Bronchial epithelial cell (primary cell): Measurements from ENCODE around the gene ZNF497. TPM values are rescaled to one million over a fixed set of nuclear protein-coding genes. Genes with fewer than 3 reads are reported as not detected.

Experiments used
- DNase-seq: peaks from one replicate; pipeline ENCODE4 v3.0.0-alpha.2; 2010; ENCODE audit warnings: low read depth
- FAIRE-seq: peaks from 2 replicates; lab custom pipeline; 2011; peaks lifted over from hg19 to GRCh38; lab: Jason Lieb, UNC
- H3K27me3 ChIP-seq: 2 replicates; pipeline ENCODE4 v1.5.1; 2011; ENCODE audit warnings: low read length; ENCODE audit not compliant: control insufficient read depth, insufficient read depth
- H3K36me3 ChIP-seq: 2 replicates; pipeline ENCODE4 v1.5.1; 2011; ENCODE audit warnings: low read length; ENCODE audit not compliant: control insufficient read depth, insufficient read depth
- H3K4me3 ChIP-seq: 2 replicates; pipeline ENCODE4 v1.5.1; 2011; ENCODE audit warnings: mild to moderate bottlenecking, low read depth, low read length, control low read depth
- total RNA-seq: library from RNA; depleted of rRNA; stranded (reverse); fragments of >200 nt; gene quantifications from 2 replicates; pipeline ENCODE4 v1.2.1, GENCODE V29; 2014
- TF ChIP-seq, protein P1 (sequence below): IDR thresholded peaks from 2 replicates; pipeline ENCODE4 v1.5.1; 2011; ENCODE audit warnings: mild to moderate bottlenecking, moderate library complexity, low read length, control low read depth, inconsistent platforms; ENCODE audit not compliant: insufficient read depth, severe bottlenecking

The ZNF497 gene
- total RNA-seq, 1 donor from 2014 or later: 0.53 TPM

DNA sequence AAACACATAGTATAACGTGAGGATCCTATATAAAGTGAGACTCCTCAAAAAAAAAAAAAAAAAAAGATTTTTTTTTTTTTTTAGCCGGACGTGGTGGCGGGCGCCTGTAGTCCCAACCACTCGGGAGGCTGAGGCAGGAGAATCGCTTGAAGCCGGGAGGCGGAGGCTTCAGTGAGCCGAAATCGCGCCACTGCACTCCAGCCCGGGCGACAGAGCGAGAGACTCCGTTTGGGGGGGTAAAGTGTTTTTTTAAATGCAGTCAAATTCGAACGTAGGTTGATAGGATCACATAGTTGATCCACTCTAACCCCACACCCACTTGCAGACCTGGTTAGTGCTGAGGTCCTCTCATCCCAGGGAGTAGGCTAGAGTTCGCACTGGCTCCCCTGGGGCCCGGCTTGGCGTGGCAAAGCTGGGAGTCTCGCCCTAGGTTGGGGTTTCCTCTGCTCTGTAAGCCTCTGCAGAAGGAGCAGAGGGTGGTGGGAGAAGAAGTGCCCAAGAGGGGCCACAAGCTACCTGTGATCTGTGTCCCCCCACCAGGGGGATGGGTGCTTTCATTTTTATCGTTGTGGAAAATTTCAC is 39.4 kb upstream of the ZNF497 start:
- TF ChIP-seq, protein P1, sequence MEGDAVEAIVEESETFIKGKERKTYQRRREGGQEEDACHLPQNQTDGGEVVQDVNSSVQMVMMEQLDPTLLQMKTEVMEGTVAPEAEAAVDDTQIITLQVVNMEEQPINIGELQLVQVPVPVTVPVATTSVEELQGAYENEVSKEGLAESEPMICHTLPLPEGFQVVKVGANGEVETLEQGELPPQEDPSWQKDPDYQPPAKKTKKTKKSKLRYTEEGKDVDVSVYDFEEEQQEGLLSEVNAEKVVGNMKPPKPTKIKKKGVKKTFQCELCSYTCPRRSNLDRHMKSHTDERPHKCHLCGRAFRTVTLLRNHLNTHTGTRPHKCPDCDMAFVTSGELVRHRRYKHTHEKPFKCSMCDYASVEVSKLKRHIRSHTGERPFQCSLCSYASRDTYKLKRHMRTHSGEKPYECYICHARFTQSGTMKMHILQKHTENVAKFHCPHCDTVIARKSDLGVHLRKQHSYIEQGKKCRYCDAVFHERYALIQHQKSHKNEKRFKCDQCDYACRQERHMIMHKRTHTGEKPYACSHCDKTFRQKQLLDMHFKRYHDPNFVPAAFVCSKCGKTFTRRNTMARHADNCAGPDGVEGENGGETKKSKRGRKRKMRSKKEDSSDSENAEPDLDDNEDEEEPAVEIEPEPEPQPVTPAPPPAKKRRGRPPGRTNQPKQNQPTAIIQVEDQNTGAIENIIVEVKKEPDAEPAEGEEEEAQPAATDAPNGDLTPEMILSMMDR: no peak
- no peaks in the 10 kb centered on the region for H3K36me3 ChIP-seq
- FAIRE-seq (no peak), DNase-seq (no peak)
- H3K27me3 ChIP-seq: no peaks in the 10 kb centered on the region
- H3K4me3 ChIP-seq: peak overlapping the region; percentile 68

DNA sequence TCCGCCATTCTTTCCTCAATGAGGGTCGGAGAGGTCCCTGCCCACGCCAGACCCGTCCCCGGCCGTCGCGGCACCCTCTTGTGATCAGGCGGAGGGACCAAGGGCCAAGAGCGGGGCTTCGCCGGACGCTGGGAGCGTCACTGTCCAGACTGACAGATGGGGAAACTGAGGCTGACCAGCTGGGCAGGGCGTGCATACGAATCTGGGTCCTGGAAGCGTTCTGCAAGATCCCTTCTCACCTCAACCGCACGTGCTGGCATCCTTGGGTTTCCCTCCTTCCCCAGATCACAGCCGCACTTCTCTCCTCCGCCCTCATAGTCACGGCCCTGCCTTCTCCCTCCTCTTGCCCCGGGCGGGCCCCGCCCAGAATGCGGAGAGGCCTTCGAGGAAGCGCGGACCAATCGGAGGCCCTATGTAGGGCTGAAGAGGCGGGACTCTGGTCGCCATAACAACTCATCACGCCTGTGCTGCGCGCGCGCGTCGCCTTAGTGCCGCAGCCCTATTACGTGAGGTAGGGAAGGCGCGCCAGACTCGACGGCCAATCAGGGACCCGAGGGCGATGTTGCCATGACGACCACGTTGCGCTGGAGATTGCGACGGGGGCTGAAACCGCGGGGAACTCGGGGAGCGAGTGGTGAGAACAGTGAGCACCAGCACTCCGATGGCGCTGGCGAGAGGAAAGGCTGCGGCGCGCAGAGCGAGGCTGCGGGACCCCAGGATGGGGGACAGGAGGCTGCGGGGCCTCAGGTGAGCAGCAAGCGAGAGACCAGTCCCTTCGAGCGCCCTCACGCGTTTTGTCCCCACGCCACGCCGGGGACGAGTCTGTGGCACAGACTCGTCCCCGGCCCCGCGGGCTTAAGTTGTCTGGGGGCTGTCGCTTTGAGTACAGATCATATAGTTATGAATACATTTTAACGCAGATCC is 38.6 kb upstream of the ZNF497 start:
- DNase-seq (peak; percentile 98), FAIRE-seq (no peak)
- Histone ChIP-seq H3K27me3 (no peaks in the 10 kb centered on the region), H3K36me3 (no peaks in the 10 kb centered on the region), H3K4me3 (peak overlapping the region; percentile 68)
- TF ChIP-seq, protein P1: peak; percentile 16

DNA sequence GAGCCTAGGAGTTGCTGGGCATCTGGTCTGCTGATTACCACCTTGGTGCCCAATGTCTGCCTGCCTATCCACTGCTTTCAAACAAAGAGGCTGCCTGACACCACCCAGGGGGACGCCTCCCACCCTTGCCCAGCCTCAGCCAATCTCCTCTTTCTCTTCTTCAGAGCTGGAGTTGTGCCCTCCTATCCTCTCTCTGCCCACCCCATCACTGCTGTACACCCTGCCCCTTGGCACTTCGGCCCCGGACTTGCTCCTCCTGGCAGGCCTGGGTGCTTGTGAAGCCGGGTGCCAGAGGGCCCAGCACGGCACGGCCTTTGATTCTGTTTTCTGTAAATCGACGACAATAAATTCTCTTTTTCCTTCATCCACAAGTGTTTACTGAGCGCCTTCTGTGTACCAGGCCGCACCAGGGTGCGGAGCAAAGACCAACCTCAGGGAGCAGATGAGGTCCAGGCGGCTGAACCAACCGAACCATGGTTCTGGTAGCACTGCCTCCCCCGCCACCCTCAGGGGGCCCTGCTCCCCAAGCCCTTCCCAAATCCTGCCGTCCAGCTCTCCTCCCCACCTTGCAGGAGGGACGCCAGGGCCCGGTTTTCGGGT is 37.9 kb upstream of the ZNF497 start:
- FAIRE-seq (no peak), DNase-seq (no peak)
- TF ChIP-seq, protein P1: no peak
- Histone ChIP-seq H3K27me3 (no peaks in the 10 kb centered on the region), H3K36me3 (no peaks in the 10 kb centered on the region), H3K4me3 (no peak overlapping the region)

DNA sequence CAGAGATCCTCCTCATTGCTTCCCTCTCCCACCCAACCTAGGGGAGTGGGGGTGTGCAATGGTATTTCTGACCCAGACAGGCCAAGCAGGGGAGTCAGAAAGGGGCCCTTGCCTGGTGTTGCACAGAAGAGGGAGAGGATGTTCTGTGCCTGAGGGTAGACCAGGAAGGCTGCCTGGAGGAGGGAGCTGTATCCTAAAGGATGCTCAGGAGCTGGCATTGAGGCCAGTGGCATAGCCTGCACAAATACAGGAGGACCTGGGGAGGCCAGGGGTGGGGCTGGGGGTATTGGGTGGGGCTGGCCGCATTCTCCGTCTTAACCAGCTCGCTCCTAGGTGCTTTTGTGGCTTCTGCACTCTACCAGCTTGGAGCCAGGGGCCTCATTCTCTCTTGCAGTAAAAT is 37.4 kb upstream of the ZNF497 start:
- DNase-seq: no peak
- no peak overlapping the region for H3K4me3 ChIP-seq
- no peak for FAIRE-seq
- no peaks in the 10 kb centered on the region for H3K27me3 ChIP-seq
- TF ChIP-seq, protein P1: no peak
- H3K36me3 ChIP-seq: no peaks in the 10 kb centered on the region

DNA sequence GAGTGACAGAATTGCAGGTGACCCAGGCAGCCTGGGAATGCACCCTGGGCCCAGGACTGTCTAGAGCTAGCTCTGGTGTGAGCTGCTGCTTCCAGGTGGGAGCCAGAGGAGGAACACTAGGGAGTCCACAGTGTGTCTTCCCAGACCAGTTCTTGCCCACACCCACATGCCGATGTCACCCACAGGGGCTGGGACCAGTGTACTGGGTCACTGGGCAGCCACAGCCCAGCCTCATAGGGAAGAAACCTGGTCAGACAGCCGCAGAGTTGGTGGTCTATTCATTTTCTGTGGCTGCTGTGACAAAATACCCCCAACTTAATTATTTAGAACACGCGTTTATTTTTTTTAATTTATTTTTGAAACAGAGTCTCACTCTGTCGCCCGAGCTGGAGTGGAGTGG is 36.0 kb upstream of the ZNF497 start:
- TF ChIP-seq, protein P1: no peak
- no peak for FAIRE-seq
- no peaks in the 10 kb centered on the region for H3K27me3 ChIP-seq
- DNase-seq: no peak
- no peak overlapping the region for H3K4me3 ChIP-seq
- peaks cover 2% of the 10 kb centered on the region for H3K36me3 ChIP-seq
